ENCODE results near the gene IL10RB. TPM values are rescaled to one million over a fixed set of nuclear protein-coding genes. Genes with fewer than 3 reads are reported as not detected.

Gene IL10RB
- total and polyA plus RNA-seq, 2 donors (not counting 1 experiment from before 2014, with no cell fraction given) = 29.3 to 32.5 TPM

DNA sequence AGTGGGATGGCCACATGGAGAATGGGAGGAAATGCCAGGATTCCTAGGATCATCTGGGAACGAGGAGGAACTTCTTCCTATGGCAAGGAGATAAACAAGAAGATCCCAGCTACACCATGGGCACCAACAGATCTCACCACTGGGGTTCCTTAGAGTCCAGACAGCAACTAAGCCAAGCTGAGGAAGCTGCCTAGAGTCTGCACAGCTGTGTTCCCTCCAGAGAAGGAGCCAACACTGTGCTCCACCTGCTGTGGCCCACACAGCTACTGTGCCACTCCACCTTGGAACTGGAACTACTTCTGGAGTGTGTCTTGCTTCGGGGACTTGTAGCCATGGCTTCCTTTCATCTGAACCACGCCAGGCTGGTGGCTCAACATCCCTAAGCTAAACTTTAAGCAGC lies 64.6 kb downstream of the IL10RB start:
- intact Hi-C loops (cut with micrococcal nuclease) = no loop called here
- Mint-ChIP-seq H3K27me3 (no peaks in the 10 kb centered on the region), H3K9me3 (ENCODE audit: insufficient read depth) (no peaks in the 10 kb centered on the region), H3K4me1 (peaks cover 78% of the 10 kb centered on the region), H3K27ac (peak overlapping the region; percentile 67), H3K4me3 (peak overlapping the region; percentile 48)
- Histone ChIP-seq H3K79me2 (ENCODE audit: control insufficient read depth, insufficient read depth, low read length) (peaks cover 100% of the 10 kb centered on the region), H3K27me3 (replicated peaks in 1 of 4; ENCODE audit: control extremely low read depth in 1 of 4, control insufficient read depth in 3 of 4, insufficient read depth in 4 of 4, low read length in 3 of 4) (no peaks in the 10 kb centered on the region), H3K9ac (ENCODE audit: low read length) (no peak overlapping the region), H3K36me3 (replicated peaks in 1 of 2; ENCODE audit: control extremely low read depth in 1 of 2, control insufficient read depth in 1 of 2, extremely low read depth in 1 of 2, insufficient read depth in 2 of 2, low read length in 1 of 2) (peaks cover 0 to 28% of the 10 kb centered on the region in 2 experiments), H4K20me1 (ENCODE audit: control insufficient read depth, insufficient read depth, low read length, poor library complexity, severe bottlenecking) (peaks cover 15% of the 10 kb centered on the region), H3K9me3 (ENCODE audit: control extremely low read depth in 1 of 3, control insufficient read depth in 2 of 3, insufficient read depth in 1 of 3, low read length in 2 of 3) (peaks cover 3 to 11% (median 10%) of the 10 kb centered on the region in 3 donors), H2AFZ (ENCODE audit: insufficient read depth, low read depth, low read length, poor library complexity, severe bottlenecking) (no peak overlapping the region), H3K4me2 (replicated peaks; ENCODE audit: low read depth, low read length, poor library complexity, severe bottlenecking) (peak overlapping the region; percentile 57), H3K27ac (ENCODE audit: low read length in 2 of 2) (peak overlapping the region; percentile 57 to 79), H3K4me3 (ENCODE audit: control extremely low read depth in 1 of 5, extremely low read depth in 1 of 5, insufficient read depth in 1 of 5, low read depth in 2 of 5, low read length in 4 of 5) (no peak overlapping the region), H3K4me1 (ENCODE audit: control insufficient read depth in 2 of 2, insufficient read depth in 2 of 2, low read length in 2 of 2) (peaks cover 72 to 84% of the 10 kb centered on the region in 2 donors)
- ATAC-seq (ENCODE audit: low read depth) (no peak), DNase-seq (no peak)
- ChIA-PET CTCF (interaction anchor here (0.8 to 4.3 kb wide), 5 partner anchors 31 to 133 kb away, joined by 3 to 28 read pairs (median 5); no protein-coding TSS in a partner anchor), POLR2A (interaction anchor here (0.5 to 0.6 kb wide), 3 partner anchors 29 to 97 kb away, joined by 3 to 6 read pairs (median 3); no protein-coding TSS in a partner anchor)
- WGBS (ENCODE audit: insufficient coverage) = 96% methylated on average over 2 of the region's 3 CpGs
- TF ChIP-seq, protein P1, sequence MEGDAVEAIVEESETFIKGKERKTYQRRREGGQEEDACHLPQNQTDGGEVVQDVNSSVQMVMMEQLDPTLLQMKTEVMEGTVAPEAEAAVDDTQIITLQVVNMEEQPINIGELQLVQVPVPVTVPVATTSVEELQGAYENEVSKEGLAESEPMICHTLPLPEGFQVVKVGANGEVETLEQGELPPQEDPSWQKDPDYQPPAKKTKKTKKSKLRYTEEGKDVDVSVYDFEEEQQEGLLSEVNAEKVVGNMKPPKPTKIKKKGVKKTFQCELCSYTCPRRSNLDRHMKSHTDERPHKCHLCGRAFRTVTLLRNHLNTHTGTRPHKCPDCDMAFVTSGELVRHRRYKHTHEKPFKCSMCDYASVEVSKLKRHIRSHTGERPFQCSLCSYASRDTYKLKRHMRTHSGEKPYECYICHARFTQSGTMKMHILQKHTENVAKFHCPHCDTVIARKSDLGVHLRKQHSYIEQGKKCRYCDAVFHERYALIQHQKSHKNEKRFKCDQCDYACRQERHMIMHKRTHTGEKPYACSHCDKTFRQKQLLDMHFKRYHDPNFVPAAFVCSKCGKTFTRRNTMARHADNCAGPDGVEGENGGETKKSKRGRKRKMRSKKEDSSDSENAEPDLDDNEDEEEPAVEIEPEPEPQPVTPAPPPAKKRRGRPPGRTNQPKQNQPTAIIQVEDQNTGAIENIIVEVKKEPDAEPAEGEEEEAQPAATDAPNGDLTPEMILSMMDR (IDR thresholded peaks at IDR 0.05) = no peak
- no peak for TF ChIP-seq EZH2 (IDR thresholded peaks at IDR 0.05; ENCODE audit: borderline replicate concordance, insufficient read depth, low read depth, low read length, poor library complexity, severe bottlenecking)

DNA sequence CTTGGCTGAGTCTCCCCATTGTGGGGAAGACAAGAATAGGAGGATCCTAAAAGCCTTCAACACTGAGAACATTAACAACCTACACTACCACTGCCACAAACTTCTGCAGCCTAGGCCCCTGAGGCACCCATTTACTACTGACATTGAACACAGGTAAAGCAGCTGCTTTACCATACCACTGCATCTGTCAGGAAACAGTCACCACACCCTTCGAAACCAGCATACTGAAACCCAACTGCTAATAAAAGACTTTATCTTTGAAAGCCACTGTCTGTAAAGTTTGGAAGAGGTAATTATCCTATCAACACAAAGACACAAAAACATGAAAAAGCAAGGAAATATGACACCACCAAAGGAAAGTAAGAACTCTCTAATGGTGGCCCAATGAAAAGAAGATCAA lies 66.0 kb downstream of the IL10RB start:
- H3K4me1 Mint-ChIP-seq = peaks cover 70% of the 10 kb centered on the region
- TF ChIP-seq EZH2 (IDR thresholded peaks at IDR 0.05; ENCODE audit: borderline replicate concordance, insufficient read depth, low read depth, low read length, poor library complexity, severe bottlenecking) = no peak
- TF ChIP-seq, protein P1 (IDR thresholded peaks at IDR 0.05) = no peak
- Histone ChIP-seq H3K9ac (ENCODE audit: low read length) (peak overlapping the region; percentile 45), H4K20me1 (ENCODE audit: control insufficient read depth, insufficient read depth, low read length, poor library complexity, severe bottlenecking) (peaks cover 9% of the 10 kb centered on the region), H3K27ac (ENCODE audit: low read length in 2 of 2) (peak overlapping the region; percentile 57 to 79), H3K36me3 (replicated peaks in 1 of 2; ENCODE audit: control extremely low read depth in 1 of 2, control insufficient read depth in 1 of 2, extremely low read depth in 1 of 2, insufficient read depth in 2 of 2, low read length in 1 of 2) (peaks cover 0 to 36% of the 10 kb centered on the region in 2 experiments), H3K4me1 (ENCODE audit: control insufficient read depth in 2 of 2, insufficient read depth in 2 of 2, low read length in 2 of 2) (peaks cover 58 to 71% of the 10 kb centered on the region in 2 donors), H3K9me3 (ENCODE audit: control extremely low read depth in 1 of 3, control insufficient read depth in 2 of 3, insufficient read depth in 1 of 3, low read length in 2 of 3) (peaks cover 3 to 11% (median 10%) of the 10 kb centered on the region in 3 donors), H3K27me3 (replicated peaks in 1 of 4; ENCODE audit: control extremely low read depth in 1 of 4, control insufficient read depth in 3 of 4, insufficient read depth in 4 of 4, low read length in 3 of 4) (no peaks in the 10 kb centered on the region), H3K79me2 (ENCODE audit: control insufficient read depth, insufficient read depth, low read length) (peaks cover 95% of the 10 kb centered on the region), H2AFZ (ENCODE audit: insufficient read depth, low read depth, low read length, poor library complexity, severe bottlenecking) (no peak overlapping the region), H3K4me2 (replicated peaks; ENCODE audit: low read depth, low read length, poor library complexity, severe bottlenecking) (peak overlapping the region; percentile 57), H3K4me3 (ENCODE audit: control extremely low read depth in 1 of 5, extremely low read depth in 1 of 5, insufficient read depth in 1 of 5, low read depth in 2 of 5, low read length in 4 of 5) (peak overlapping the region in 2 of 5 experiments; percentile 19 to 37)
- DNase-seq = peak; percentile 60
- WGBS (ENCODE audit: insufficient coverage) = no CpG with 5 or more reads among the region's 1 CpG
- H3K27ac Mint-ChIP-seq = peak overlapping the region; percentile 67
- CTCF ChIA-PET = interaction anchor here (1.0 to 4.3 kb wide), 8 partner anchors 11 to 135 kb away, joined by 3 to 28 read pairs (median 4); no protein-coding TSS in a partner anchor
- POLR2A ChIA-PET = interaction anchor here (1.0 to 1.2 kb wide), 2 partner anchors 32 to 70 kb away, joined by 3 to 5 read pairs; no protein-coding TSS in a partner anchor
- ATAC-seq (ENCODE audit: low read depth) = peak; percentile 77
- no peaks in the 10 kb centered on the region for H3K27me3 Mint-ChIP-seq
- H3K9me3 Mint-ChIP-seq (ENCODE audit: insufficient read depth) = no peaks in the 10 kb centered on the region
- intact Hi-C loops (cut with micrococcal nuclease) = loop anchor here (2.0 kb wide), 1 partner anchor 15 kb away; no protein-coding TSS in a partner anchor
- H3K4me3 Mint-ChIP-seq = peak overlapping the region; percentile 59
